ENCODE measurements around the gene ITSN2.

ITSN2 gene

GRCh38 chr2:24330161-24330560 lies 30.2 kb downstream of the ITSN2 start:
- Histone ChIP-seq H3K4ac (ENCODE audit: low read depth, low read length) (no peak overlapping the region), H3K23ac (ENCODE audit: low read length) (no peak overlapping the region), H3K27me3 (ENCODE audit: insufficient read depth, low read length, poor library complexity) (no peaks in the 10 kb centered on the region), H3K4me2 (ENCODE audit: low read length) (no peak overlapping the region), H3K4me3 (ENCODE audit: low read length) (no peak overlapping the region), H3K18ac (ENCODE audit: low read length) (no peak overlapping the region), H4K5ac (ENCODE audit: low read length) (no peak overlapping the region), H3K36me3 (ENCODE audit: control insufficient read depth, insufficient read depth, low read length) (no peaks in the 10 kb centered on the region), H3K27ac (ENCODE audit: low read depth, low read length) (no peak overlapping the region), H3K4me1 (ENCODE audit: control insufficient read depth, low read depth, low read length) (no peaks in the 10 kb centered on the region), H4K8ac (ENCODE audit: low read depth, low read length) (no peak overlapping the region), H3K79me1 (ENCODE audit: low read length) (no peaks in the 10 kb centered on the region), H2BK5ac (ENCODE audit: low read length) (no peak overlapping the region), H3K9ac (ENCODE audit: low read length) (no peak overlapping the region), H2AK5ac (ENCODE audit: low read length) (no peak overlapping the region), H3K56ac (ENCODE audit: low read length) (no peak overlapping the region), H3K79me2 (ENCODE audit: control insufficient read depth, insufficient read depth, low read length) (no peaks in the 10 kb centered on the region), H2BK120ac (ENCODE audit: low read depth, low read length) (no peak overlapping the region), H2BK15ac (replicated peaks; ENCODE audit: low read depth) (no peak overlapping the region)
- no CpG with 5 or more reads among the region's 11 CpGs for WGBS (ENCODE audit: extremely low coverage, insufficient coverage, low lambda C conversion rate)
- DNase-seq = no peak

- H3K79me1 ChIP-seq (ENCODE audit: low read length) = no peaks in the 10 kb centered on the region
- DNase-seq = no peak
- H2BK5ac ChIP-seq (ENCODE audit: low read length) = no peak overlapping the region
- no peak overlapping the region for H2AK5ac ChIP-seq (ENCODE audit: low read length)
- no peaks in the 10 kb centered on the region for H3K27me3 ChIP-seq (ENCODE audit: insufficient read depth, low read length, poor library complexity)
- H3K23ac ChIP-seq (ENCODE audit: low read length) = no peak overlapping the region
- H3K27ac ChIP-seq (ENCODE audit: low read depth, low read length) = no peak overlapping the region
- H4K8ac ChIP-seq (ENCODE audit: low read depth, low read length) = no peak overlapping the region
- H3K56ac ChIP-seq (ENCODE audit: low read length) = no peak overlapping the region
- H2BK120ac ChIP-seq (ENCODE audit: low read depth, low read length) = no peak overlapping the region
- no peak overlapping the region for H3K9ac ChIP-seq (ENCODE audit: low read length)
- no peaks in the 10 kb centered on the region for H3K79me2 ChIP-seq (ENCODE audit: control insufficient read depth, insufficient read depth, low read length)
- no peaks in the 10 kb centered on the region for H3K4me1 ChIP-seq (ENCODE audit: control insufficient read depth, low read depth, low read length)
- no peak overlapping the region for H3K18ac ChIP-seq (ENCODE audit: low read length)
- H3K36me3 ChIP-seq (ENCODE audit: control insufficient read depth, insufficient read depth, low read length) = no peaks in the 10 kb centered on the region
- no peak overlapping the region for H4K5ac ChIP-seq (ENCODE audit: low read length)
- no peak overlapping the region for H3K4me3 ChIP-seq (ENCODE audit: low read length)
- H3K4me2 ChIP-seq (ENCODE audit: low read length) = no peak overlapping the region
- no CpG with 5 or more reads among the region's 2 CpGs for WGBS (ENCODE audit: extremely low coverage, insufficient coverage, low lambda C conversion rate)
- H3K4ac ChIP-seq (ENCODE audit: low read depth, low read length) = no peak overlapping the region
- H2BK15ac ChIP-seq (replicated peaks; ENCODE audit: low read depth) = no peak overlapping the region
Observed at GRCh38 chr2:24329700-24330099, 30.6 kb downstream of the ITSN2 start.

GRCh38 chr2:24328010-24328409 lies 32.3 kb downstream of the ITSN2 start:
- no peaks in the 10 kb centered on the region for H3K79me2 ChIP-seq (ENCODE audit: control insufficient read depth, insufficient read depth, low read length)
- no peak overlapping the region for H3K4me2 ChIP-seq (ENCODE audit: low read length)
- DNase-seq = peak; percentile 45
- H3K56ac ChIP-seq (ENCODE audit: low read length) = no peak overlapping the region
- H2AK5ac ChIP-seq (ENCODE audit: low read length) = no peak overlapping the region
- no peak overlapping the region for H3K4ac ChIP-seq (ENCODE audit: low read depth, low read length)
- H4K8ac ChIP-seq (ENCODE audit: low read depth, low read length) = no peak overlapping the region
- H3K18ac ChIP-seq (ENCODE audit: low read length) = peak overlapping the region; percentile 68
- H3K9ac ChIP-seq (ENCODE audit: low read length) = no peak overlapping the region
- H2BK120ac ChIP-seq (ENCODE audit: low read depth, low read length) = no peak overlapping the region
- no peaks in the 10 kb centered on the region for H3K4me1 ChIP-seq (ENCODE audit: control insufficient read depth, low read depth, low read length)
- H3K27me3 ChIP-seq (ENCODE audit: insufficient read depth, low read length, poor library complexity) = no peaks in the 10 kb centered on the region
- WGBS (ENCODE audit: extremely low coverage, insufficient coverage, low lambda C conversion rate) = no CpG with 5 or more reads among the region's 3 CpGs
- H2BK15ac ChIP-seq (replicated peaks; ENCODE audit: low read depth) = no peak overlapping the region
- H3K79me1 ChIP-seq (ENCODE audit: low read length) = no peaks in the 10 kb centered on the region
- no peak overlapping the region for H3K27ac ChIP-seq (ENCODE audit: low read depth, low read length)
- no peak overlapping the region for H3K23ac ChIP-seq (ENCODE audit: low read length)
- H3K36me3 ChIP-seq (ENCODE audit: control insufficient read depth, insufficient read depth, low read length) = no peaks in the 10 kb centered on the region
- H2BK5ac ChIP-seq (ENCODE audit: low read length) = no peak overlapping the region
- no peak overlapping the region for H4K5ac ChIP-seq (ENCODE audit: low read length)
- H3K4me3 ChIP-seq (ENCODE audit: low read length) = no peak overlapping the region

- H3K18ac ChIP-seq (ENCODE audit: low read length) = no peak overlapping the region
- H4K8ac ChIP-seq (ENCODE audit: low read depth, low read length) = no peak overlapping the region
- H3K4me1 ChIP-seq (ENCODE audit: control insufficient read depth, low read depth, low read length) = peaks cover 3% of the 10 kb centered on the region
- H3K4me2 ChIP-seq (ENCODE audit: low read length) = no peak overlapping the region
- H3K9ac ChIP-seq (ENCODE audit: low read length) = no peak overlapping the region
- no peaks in the 10 kb centered on the region for H3K79me2 ChIP-seq (ENCODE audit: control insufficient read depth, insufficient read depth, low read length)
- H2AK5ac ChIP-seq (ENCODE audit: low read length) = no peak overlapping the region
- no peak overlapping the region for H3K4ac ChIP-seq (ENCODE audit: low read depth, low read length)
- H3K36me3 ChIP-seq (ENCODE audit: control insufficient read depth, insufficient read depth, low read length) = no peaks in the 10 kb centered on the region
- H2BK5ac ChIP-seq (ENCODE audit: low read length) = no peak overlapping the region
- no peak overlapping the region for H3K56ac ChIP-seq (ENCODE audit: low read length)
- H3K23ac ChIP-seq (ENCODE audit: low read length) = no peak overlapping the region
- no peak overlapping the region for H3K4me3 ChIP-seq (ENCODE audit: low read length)
- no peak overlapping the region for H4K5ac ChIP-seq (ENCODE audit: low read length)
- H2BK15ac ChIP-seq (replicated peaks; ENCODE audit: low read depth) = no peak overlapping the region
- no peak overlapping the region for H2BK120ac ChIP-seq (ENCODE audit: low read depth, low read length)
- H3K27me3 ChIP-seq (ENCODE audit: insufficient read depth, low read length, poor library complexity) = no peaks in the 10 kb centered on the region
- H3K79me1 ChIP-seq (ENCODE audit: low read length) = no peaks in the 10 kb centered on the region
- no peak overlapping the region for H3K27ac ChIP-seq (ENCODE audit: low read depth, low read length)
- no peak for DNase-seq
Observed at GRCh38 chr2:24317491-24317920, 42.8 kb downstream of the ITSN2 start.

GRCh38 chr2:24315669-24316068 lies 44.7 kb downstream of the ITSN2 start:
- no peak overlapping the region for H3K4me3 ChIP-seq (ENCODE audit: low read length)
- WGBS (ENCODE audit: extremely low coverage, insufficient coverage, low lambda C conversion rate) = no CpG with 5 or more reads among the region's 3 CpGs
- no peak overlapping the region for H3K9ac ChIP-seq (ENCODE audit: low read length)

GRCh38 chr2:24313744-24314632 lies 46.3 kb downstream of the ITSN2 start:
- peaks cover 3% of the 10 kb centered on the region for H3K4me1 ChIP-seq (ENCODE audit: control insufficient read depth, low read depth, low read length)
- H3K23ac ChIP-seq (ENCODE audit: low read length) = no peak overlapping the region
- H4K8ac ChIP-seq (ENCODE audit: low read depth, low read length) = no peak overlapping the region
- H3K4ac ChIP-seq (ENCODE audit: low read depth, low read length) = no peak overlapping the region
- H3K56ac ChIP-seq (ENCODE audit: low read length) = no peak overlapping the region
- no peak overlapping the region for H4K5ac ChIP-seq (ENCODE audit: low read length)
- no peaks in the 10 kb centered on the region for H3K36me3 ChIP-seq (ENCODE audit: control insufficient read depth, insufficient read depth, low read length)
- no peak overlapping the region for H2BK120ac ChIP-seq (ENCODE audit: low read depth, low read length)
- H3K4me2 ChIP-seq (ENCODE audit: low read length) = no peak overlapping the region
- H3K9ac ChIP-seq (ENCODE audit: low read length) = no peak overlapping the region
- no peaks in the 10 kb centered on the region for H3K79me2 ChIP-seq (ENCODE audit: control insufficient read depth, insufficient read depth, low read length)
- H2BK15ac ChIP-seq (replicated peaks; ENCODE audit: low read depth) = no peak overlapping the region
- H2BK5ac ChIP-seq (ENCODE audit: low read length) = no peak overlapping the region
- no peak overlapping the region for H3K4me3 ChIP-seq (ENCODE audit: low read length)
- H3K27ac ChIP-seq (ENCODE audit: low read depth, low read length) = no peak overlapping the region
- no peak for DNase-seq
- H3K18ac ChIP-seq (ENCODE audit: low read length) = no peak overlapping the region
- no CpG with 5 or more reads among the region's 5 CpGs for WGBS (ENCODE audit: extremely low coverage, insufficient coverage, low lambda C conversion rate)
- H2AK5ac ChIP-seq (ENCODE audit: low read length) = no peak overlapping the region
- no peaks in the 10 kb centered on the region for H3K79me1 ChIP-seq (ENCODE audit: low read length)
- no peaks in the 10 kb centered on the region for H3K27me3 ChIP-seq (ENCODE audit: insufficient read depth, low read length, poor library complexity)

More at GRCh38 chr2:24315669-24316068, 44.7 kb downstream of the ITSN2 start:
- DNase-seq = peak; percentile 23
- Histone ChIP-seq H3K79me2 (ENCODE audit: control insufficient read depth, insufficient read depth, low read length) (no peaks in the 10 kb centered on the region), H2AK5ac (ENCODE audit: low read length) (no peak overlapping the region), H2BK120ac (ENCODE audit: low read depth, low read length) (no peak overlapping the region), H2BK15ac (replicated peaks; ENCODE audit: low read depth) (no peak overlapping the region), H3K27me3 (ENCODE audit: insufficient read depth, low read length, poor library complexity) (no peaks in the 10 kb centered on the region), H3K4me1 (ENCODE audit: control insufficient read depth, low read depth, low read length) (peaks cover 3% of the 10 kb centered on the region), H3K56ac (ENCODE audit: low read length) (no peak overlapping the region), H3K23ac (ENCODE audit: low read length) (no peak overlapping the region), H3K79me1 (ENCODE audit: low read length) (no peaks in the 10 kb centered on the region), H3K27ac (ENCODE audit: low read depth, low read length) (no peak overlapping the region), H3K4ac (ENCODE audit: low read depth, low read length) (no peak overlapping the region), H3K4me2 (ENCODE audit: low read length) (no peak overlapping the region), H3K36me3 (ENCODE audit: control insufficient read depth, insufficient read depth, low read length) (no peaks in the 10 kb centered on the region), H4K5ac (ENCODE audit: low read length) (no peak overlapping the region), H4K8ac (ENCODE audit: low read depth, low read length) (no peak overlapping the region), H3K18ac (ENCODE audit: low read length) (no peak overlapping the region), H2BK5ac (ENCODE audit: low read length) (no peak overlapping the region)

All from mesendoderm (in vitro differentiated cells).